GM19452 (cell line): ENCODE results near the gene ZCCHC18.
"Not testable (repeated sequence)": the region's sequence is repeated elsewhere in the genome, so short reads cannot be mapped to it uniquely, and the experiment has no call there.

ENCODE experiments used
- ATAC-seq: cut with Tn5 transposase; IDR thresholded peaks from one replicate; pipeline ENCODE4 v1.9.1; 2021; ENCODE audit not compliant: unreplicated experiment

The ZCCHC18 gene

GRCh38 chrX:104112326-104112951 lies at the start of gene ZCCHC18:
ZCCHC18 (plus strand) TSS chrX:104112523; CDS start chrX:104114112, 1,589 bp downstream.
- peak; percentile 82 for ATAC-seq

GRCh38 chrX:104062636-104063035 lies 49.7 kb upstream of the ZCCHC18 start:
- ATAC-seq, result not testable (repeated sequence)

GRCh38 chrX:104075778-104076445 lies 36.4 kb upstream of the ZCCHC18 start, which contains the start of gene TMSB15C:
TMSB15C (minus strand) TSS chrX:104076236.
- peak; percentile 97 for ATAC-seq

GRCh38 chrX:104077854-104078253 lies 34.5 kb upstream of the ZCCHC18 start:
- not testable (repeated sequence) for ATAC-seq

GRCh38 chrX:104084063-104084462 lies 28.3 kb upstream of the ZCCHC18 start:
- no peak for ATAC-seq

GRCh38 chrX:104084534-104085277 lies 27.6 kb upstream of the ZCCHC18 start:
- ATAC-seq, result no peak

GRCh38 chrX:104085477-104085876 lies 26.8 kb upstream of the ZCCHC18 start:
- ATAC-seq, result no peak

GRCh38 chrX:104085919-104086318 lies 26.4 kb upstream of the ZCCHC18 start:
- ATAC-seq, result no peak

GRCh38 chrX:104098151-104098808 lies 14.0 kb upstream of the ZCCHC18 start:
- ATAC-seq, result peak; percentile 77

GRCh38 chrX:104098919-104099318 lies 13.4 kb upstream of the ZCCHC18 start:
- no peak for ATAC-seq

- no peak for ATAC-seq
These were observed 7.6 kb upstream of the ZCCHC18 start for GRCh38 chrX:104104676-104105075.

- no peak for ATAC-seq
These were observed 6.7 kb upstream of the ZCCHC18 start for GRCh38 chrX:104105330-104106262.

GRCh38 chrX:104108955-104109354 lies 3.4 kb upstream of the ZCCHC18 start:
- ATAC-seq, result no peak

- ATAC-seq, result peak; percentile 45
These were observed 1.7 kb upstream of the ZCCHC18 start for GRCh38 chrX:104110491-104111240.

- peak; percentile 38 for ATAC-seq
These were observed 1.1 kb downstream of the ZCCHC18 start for GRCh38 chrX:104113222-104113965.

- no peak for ATAC-seq
These were observed 5.4 kb downstream of the ZCCHC18 start for GRCh38 chrX:104117759-104118158.

- no peak for ATAC-seq
These were observed 6.4 kb downstream of the ZCCHC18 start for GRCh38 chrX:104118765-104119164.

GRCh38 chrX:104122829-104123228 lies 10.5 kb downstream of the ZCCHC18 start:
- ATAC-seq, result no peak

- ATAC-seq, result no peak
These were observed 14.5 kb downstream of the ZCCHC18 start for GRCh38 chrX:104126856-104127255.
